HepG2 (cell line): Measurements from ENCODE around the gene PWWP2A.

Experiments
- CEBPB ChIP-seq: IDR thresholded peaks from 2 replicates; pipeline ENCODE4 v1.6.1; 2011; ENCODE audit warnings: low read depth, low read length, improper control_type of control experiment, borderline replicate concordance
- ELF1 ChIP-seq: sonication (generic); formaldehyde crosslinking; IDR thresholded peaks from 2 replicates; pipeline ENCODE4 v1.4.0; 2020; ENCODE audit warnings: missing genetic modification reagents
- RCOR2 ChIP-seq: IDR thresholded peaks from 2 replicates; pipeline ENCODE4 v1.6.1; 2016; ENCODE audit warnings: missing biosample characterization, missing genetic modification reagents
- U2AF2 ChIP-seq: fragments of 200-400 bp; formaldehyde crosslinking; IDR thresholded peaks from 2 replicates; pipeline ENCODE4 v1.6.1; 2017; ENCODE audit warnings: low read depth, mild to moderate bottlenecking, low read length
- TF ChIP-seq, protein P1 (sequence below): sonication (generic); formaldehyde crosslinking; IDR thresholded peaks from 2 replicates; pipeline ENCODE4 v1.9.0; 2021; ENCODE audit warnings: missing genetic modification reagents, borderline replicate concordance
- TF ChIP-seq, protein P2 (sequence below): sonication (generic); formaldehyde crosslinking; IDR thresholded peaks from 2 replicates; pipeline ENCODE4 v1.5.0; 2020; ENCODE audit warnings: mild to moderate bottlenecking, missing genetic modification reagents, moderate library complexity
- TF ChIP-seq, protein P3 (sequence below), 2 experiments: fragments of 450-650 bp in 1 of 2; sonication (generic) in 1 of 2; formaldehyde crosslinking in 1 of 2; IDR thresholded peaks; 2 replicates each; pipeline versions ENCODE4 v1.6.1 to v1.8.0; 2016 to 2022; ENCODE audit warnings: antibody characterized with exemption in 1 of 2, mild to moderate bottlenecking in 1 of 2, missing genetic modification reagents in 1 of 2

DNA sequence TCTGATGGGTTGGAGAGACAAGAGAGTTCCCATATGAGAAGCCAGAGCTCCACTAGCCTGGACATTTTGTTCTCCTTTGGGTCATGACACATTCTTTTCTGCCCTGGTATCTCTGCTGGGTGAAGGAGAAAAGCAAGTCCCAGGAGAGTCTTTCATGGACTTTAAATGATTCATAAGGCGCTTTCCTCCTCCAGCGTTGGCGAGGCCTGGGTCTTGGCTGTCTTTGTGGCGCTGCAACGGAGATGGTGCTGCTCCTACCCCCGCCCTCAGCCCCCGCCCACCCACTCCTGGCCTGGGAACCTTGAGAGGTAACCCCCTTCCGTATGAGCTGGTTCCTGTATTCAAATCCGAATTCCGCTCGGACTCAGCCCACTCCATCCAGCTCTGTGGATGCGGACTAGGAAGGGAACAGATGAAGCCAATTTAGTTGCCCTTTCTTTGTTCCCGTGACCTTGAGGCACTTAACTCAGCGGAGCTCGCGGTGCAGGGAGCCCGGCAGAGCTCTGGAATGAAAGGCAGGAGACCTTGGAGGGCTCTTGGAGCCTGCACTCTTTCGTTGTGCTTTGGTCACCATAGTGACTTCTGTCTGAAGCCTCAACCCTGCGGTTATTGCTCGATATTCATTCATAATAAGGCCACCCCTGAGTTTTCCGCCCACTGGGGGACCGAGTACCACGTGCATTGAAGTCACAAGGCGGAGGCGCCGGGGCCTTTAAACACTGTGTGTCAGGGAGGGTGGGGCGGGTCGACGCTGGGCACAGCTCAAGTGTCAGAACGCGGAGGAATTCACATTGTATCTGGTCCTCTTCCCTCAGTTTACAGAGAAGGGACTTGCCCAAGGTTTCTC, 14.0 kb upstream of the PWWP2A start:
- TF ChIP-seq, protein P1, sequence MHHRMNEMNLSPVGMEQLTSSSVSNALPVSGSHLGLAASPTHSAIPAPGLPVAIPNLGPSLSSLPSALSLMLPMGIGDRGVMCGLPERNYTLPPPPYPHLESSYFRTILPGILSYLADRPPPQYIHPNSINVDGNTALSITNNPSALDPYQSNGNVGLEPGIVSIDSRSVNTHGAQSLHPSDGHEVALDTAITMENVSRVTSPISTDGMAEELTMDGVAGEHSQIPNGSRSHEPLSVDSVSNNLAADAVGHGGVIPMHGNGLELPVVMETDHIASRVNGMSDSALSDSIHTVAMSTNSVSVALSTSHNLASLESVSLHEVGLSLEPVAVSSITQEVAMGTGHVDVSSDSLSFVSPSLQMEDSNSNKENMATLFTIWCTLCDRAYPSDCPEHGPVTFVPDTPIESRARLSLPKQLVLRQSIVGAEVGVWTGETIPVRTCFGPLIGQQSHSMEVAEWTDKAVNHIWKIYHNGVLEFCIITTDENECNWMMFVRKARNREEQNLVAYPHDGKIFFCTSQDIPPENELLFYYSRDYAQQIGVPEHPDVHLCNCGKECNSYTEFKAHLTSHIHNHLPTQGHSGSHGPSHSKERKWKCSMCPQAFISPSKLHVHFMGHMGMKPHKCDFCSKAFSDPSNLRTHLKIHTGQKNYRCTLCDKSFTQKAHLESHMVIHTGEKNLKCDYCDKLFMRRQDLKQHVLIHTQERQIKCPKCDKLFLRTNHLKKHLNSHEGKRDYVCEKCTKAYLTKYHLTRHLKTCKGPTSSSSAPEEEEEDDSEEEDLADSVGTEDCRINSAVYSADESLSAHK (CRISPR knock-in tag), result no peak
- no peak for TF ChIP-seq RCOR2
- TF ChIP-seq ELF1 (CRISPR knock-in tag), result no peak
- TF ChIP-seq, protein P2, sequence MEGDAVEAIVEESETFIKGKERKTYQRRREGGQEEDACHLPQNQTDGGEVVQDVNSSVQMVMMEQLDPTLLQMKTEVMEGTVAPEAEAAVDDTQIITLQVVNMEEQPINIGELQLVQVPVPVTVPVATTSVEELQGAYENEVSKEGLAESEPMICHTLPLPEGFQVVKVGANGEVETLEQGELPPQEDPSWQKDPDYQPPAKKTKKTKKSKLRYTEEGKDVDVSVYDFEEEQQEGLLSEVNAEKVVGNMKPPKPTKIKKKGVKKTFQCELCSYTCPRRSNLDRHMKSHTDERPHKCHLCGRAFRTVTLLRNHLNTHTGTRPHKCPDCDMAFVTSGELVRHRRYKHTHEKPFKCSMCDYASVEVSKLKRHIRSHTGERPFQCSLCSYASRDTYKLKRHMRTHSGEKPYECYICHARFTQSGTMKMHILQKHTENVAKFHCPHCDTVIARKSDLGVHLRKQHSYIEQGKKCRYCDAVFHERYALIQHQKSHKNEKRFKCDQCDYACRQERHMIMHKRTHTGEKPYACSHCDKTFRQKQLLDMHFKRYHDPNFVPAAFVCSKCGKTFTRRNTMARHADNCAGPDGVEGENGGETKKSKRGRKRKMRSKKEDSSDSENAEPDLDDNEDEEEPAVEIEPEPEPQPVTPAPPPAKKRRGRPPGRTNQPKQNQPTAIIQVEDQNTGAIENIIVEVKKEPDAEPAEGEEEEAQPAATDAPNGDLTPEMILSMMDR (CRISPR knock-in tag), result no peak
- TF ChIP-seq, protein P3, sequence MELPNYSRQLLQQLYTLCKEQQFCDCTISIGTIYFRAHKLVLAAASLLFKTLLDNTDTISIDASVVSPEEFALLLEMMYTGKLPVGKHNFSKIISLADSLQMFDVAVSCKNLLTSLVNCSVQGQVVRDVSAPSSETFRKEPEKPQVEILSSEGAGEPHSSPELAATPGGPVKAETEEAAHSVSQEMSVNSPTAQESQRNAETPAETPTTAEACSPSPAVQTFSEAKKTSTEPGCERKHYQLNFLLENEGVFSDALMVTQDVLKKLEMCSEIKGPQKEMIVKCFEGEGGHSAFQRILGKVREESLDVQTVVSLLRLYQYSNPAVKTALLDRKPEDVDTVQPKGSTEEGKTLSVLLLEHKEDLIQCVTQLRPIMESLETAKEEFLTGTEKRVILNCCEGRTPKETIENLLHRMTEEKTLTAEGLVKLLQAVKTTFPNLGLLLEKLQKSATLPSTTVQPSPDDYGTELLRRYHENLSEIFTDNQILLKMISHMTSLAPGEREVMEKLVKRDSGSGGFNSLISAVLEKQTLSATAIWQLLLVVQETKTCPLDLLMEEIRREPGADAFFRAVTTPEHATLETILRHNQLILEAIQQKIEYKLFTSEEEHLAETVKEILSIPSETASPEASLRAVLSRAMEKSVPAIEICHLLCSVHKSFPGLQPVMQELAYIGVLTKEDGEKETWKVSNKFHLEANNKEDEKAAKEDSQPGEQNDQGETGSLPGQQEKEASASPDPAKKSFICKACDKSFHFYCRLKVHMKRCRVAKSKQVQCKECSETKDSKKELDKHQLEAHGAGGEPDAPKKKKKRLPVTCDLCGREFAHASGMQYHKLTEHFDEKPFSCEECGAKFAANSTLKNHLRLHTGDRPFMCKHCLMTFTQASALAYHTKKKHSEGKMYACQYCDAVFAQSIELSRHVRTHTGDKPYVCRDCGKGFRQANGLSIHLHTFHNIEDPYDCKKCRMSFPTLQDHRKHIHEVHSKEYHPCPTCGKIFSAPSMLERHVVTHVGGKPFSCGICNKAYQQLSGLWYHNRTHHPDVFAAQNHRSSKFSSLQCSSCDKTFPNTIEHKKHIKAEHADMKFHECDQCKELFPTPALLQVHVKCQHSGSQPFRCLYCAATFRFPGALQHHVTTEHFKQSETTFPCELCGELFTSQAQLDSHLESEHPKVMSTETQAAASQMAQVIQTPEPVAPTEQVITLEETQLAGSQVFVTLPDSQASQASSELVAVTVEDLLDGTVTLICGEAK (IDR thresholded peaks at IDR 0.05), result no peak
- TF ChIP-seq, protein P3 (CRISPR knock-in tag; IDR thresholded peaks at IDR 0.05), result no peak
- TF ChIP-seq U2AF2, result no peak
- no peak for TF ChIP-seq CEBPB
